Fibroblast of pulmonary artery (primary cell): Measurements from ENCODE around the gene MS4A8.
A peak's percentile ranks its signal among the peaks of the same experiment; 100 is the strongest.
"Not testable (repeated sequence)": the region's sequence is repeated elsewhere in the genome, so short reads cannot be mapped to it uniquely, and the experiment has no call there.

Experiments used
- DNase-seq: peaks from one replicate; pipeline ENCODE4 v3.0.0-alpha.2; 2010; ENCODE audit warnings: low read depth
- H3K4me3 ChIP-seq: replicated peaks from 2 replicates; pipeline ENCODE4 v1.5.1; 2011; ENCODE audit warnings: low read depth, mild to moderate bottlenecking, control low read depth, low read length, moderate library complexity
- CTCF ChIP-seq: IDR thresholded peaks from 2 replicates; pipeline ENCODE4 v1.5.1; 2011; ENCODE audit warnings: mild to moderate bottlenecking, control low read depth, low read length, inconsistent platforms; ENCODE audit errors: missing control alignments

The MS4A8 gene

GRCh38 chr11:60754887-60755286 lies 55.5 kb downstream of the MS4A8 start:
- no peak for TF ChIP-seq CTCF
- H3K4me3 ChIP-seq: no peak overlapping the region
- DNase-seq: no peak

GRCh38 chr11:60756307-60757032 lies 57.1 kb downstream of the MS4A8 start, which contains the start of gene MS4A15:
Gene MS4A15, plus strand, starts transcription at chr11:60756867. Its CDS starts 6,867 bp downstream, at chr11:60763734.
- no peak within 1 kb of the TSS for H3K4me3 ChIP-seq
- peak; percentile 24 for DNase-seq
- TF ChIP-seq CTCF: peak; percentile 21

- H3K4me3 ChIP-seq: no peak overlapping the region
- DNase-seq: no peak
- no peak for TF ChIP-seq CTCF
Observed at GRCh38 chr11:60757231-60757800, 57.9 kb downstream of the MS4A8 start.

GRCh38 chr11:60758671-60759070 lies 59.3 kb downstream of the MS4A8 start:
- H3K4me3 ChIP-seq, DNase-seq: not testable (repeated sequence)

GRCh38 chr11:60759438-60760225 lies 60.2 kb downstream of the MS4A8 start:
- not testable (repeated sequence) for DNase-seq, H3K4me3 ChIP-seq

GRCh38 chr11:60761436-60762190 lies 62.2 kb downstream of the MS4A8 start:
- no peak for DNase-seq
- no peak overlapping the region for H3K4me3 ChIP-seq
- no peak for TF ChIP-seq CTCF

- no peak for DNase-seq
- peak; percentile 35 for TF ChIP-seq CTCF
Observed at GRCh38 chr11:60762851-60763691, 63.7 kb downstream of the MS4A8 start.

More at GRCh38 chr11:60762851-60763691, 63.7 kb downstream of the MS4A8 start:
- H3K4me3 ChIP-seq: no peak overlapping the region
